Liver (tissue), 9 donors: ENCODE data around the gene YAF2. TPM values are rescaled to one million over a fixed set of nuclear protein-coding genes. Genes with fewer than 3 reads are reported as not detected.

Experiments used
- DNase-seq: peaks from one replicate; pipeline ENCODE4 v3.0.0-alpha.2; 2017; ENCODE audit warnings: low spot score
- H3K27ac ChIP-seq, 2 donors: one replicate each; pipeline ENCODE4 v1.7.0; 2013; ENCODE audit warnings: inconsistent platforms in 2 of 2, low read length in 2 of 2, control low read depth in 1 of 2, low read depth in 1 of 2, mild to moderate bottlenecking in 1 of 2
- H3K27me3 ChIP-seq, 4 donors: one replicate each; pipeline versions ENCODE4 v1.6.1 to v1.7.0; 2013; ENCODE audit warnings: low read length in 3 of 4, inconsistent platforms in 1 of 4, mild to moderate bottlenecking in 1 of 4, moderate library complexity in 1 of 4; ENCODE audit not compliant: control insufficient read depth in 4 of 4, insufficient read depth in 4 of 4
- H3K36me3 ChIP-seq, 4 donors: one replicate each; pipeline versions ENCODE4 v1.6.1 to v1.7.0; 2013; ENCODE audit warnings: low read length in 3 of 4, mild to moderate bottlenecking in 3 of 4, low read depth in 1 of 4, moderate library complexity in 1 of 4; ENCODE audit not compliant: control insufficient read depth in 4 of 4, insufficient read depth in 3 of 4
- H3K4me1 ChIP-seq, 4 donors: one replicate each; pipeline versions ENCODE4 v1.6.1 to v1.7.0; 2013; ENCODE audit warnings: low read length in 3 of 4, mild to moderate bottlenecking in 3 of 4, moderate library complexity in 1 of 4; ENCODE audit not compliant: control insufficient read depth in 4 of 4, insufficient read depth in 4 of 4
- H3K4me3 ChIP-seq, 3 donors: one replicate each; pipeline versions ENCODE4 v1.6.1 to v1.7.0; 2013; ENCODE audit warnings: low read length in 3 of 3, control low read depth in 1 of 3, low read depth in 1 of 3, mild to moderate bottlenecking in 1 of 3
- H3K9ac ChIP-seq, 2 donors: one replicate each; pipeline ENCODE4 v1.7.0; 2013; ENCODE audit warnings: low read length in 2 of 2, mild to moderate bottlenecking in 2 of 2, moderate library complexity in 2 of 2, control low read depth in 1 of 2, low read depth in 1 of 2
- H3K9me3 ChIP-seq, 4 donors: one replicate each; pipeline versions ENCODE4 v1.6.1 to v1.7.0; 2013; ENCODE audit warnings: low read length in 3 of 4; ENCODE audit not compliant: control insufficient read depth in 4 of 4
- CTCF ChIP-seq: fragments of 150-350 bp; IDR thresholded peaks from 2 replicates; pipeline ENCODE4 v1.5.1; 2017; ENCODE audit warnings: improper control_type of control experiment, low read depth, low read length; ENCODE audit not compliant: missing input control
- EGR1 ChIP-seq, 2 donors: IDR thresholded peaks; 2 replicates each; pipeline ENCODE4 v1.6.1; 2016 to 2018; ENCODE audit warnings: antibody characterized with exemption in 2 of 2, low read depth in 2 of 2
- FOXA1 ChIP-seq: IDR thresholded peaks from 2 replicates; pipeline ENCODE4 v1.6.1; 2016; ENCODE audit warnings: antibody characterized with exemption
- FOXA2 ChIP-seq: IDR thresholded peaks from 2 replicates; pipeline ENCODE4 v1.6.1; 2016; ENCODE audit warnings: antibody characterized with exemption
- GABPA ChIP-seq, 2 donors: IDR thresholded peaks in 1 of 2; conservative IDR thresholded peaks in 1 of 2; 2 replicates each; pipeline ENCODE4 v1.6.1; 2016; ENCODE audit warnings: antibody characterized with exemption in 2 of 2, mild to moderate bottlenecking in 1 of 2, moderate library complexity in 1 of 2
- HNF4A ChIP-seq, 2 donors: conservative IDR thresholded peaks; 2 replicates each; pipeline ENCODE4 v1.6.1; 2016; ENCODE audit warnings: antibody characterized with exemption in 2 of 2, mild to moderate bottlenecking in 2 of 2
- HNF4G ChIP-seq: IDR thresholded peaks from 2 replicates; pipeline ENCODE4 v1.6.1; 2016; ENCODE audit warnings: antibody characterized with exemption
- JUND ChIP-seq, 2 donors: IDR thresholded peaks; 2 replicates each; pipeline ENCODE4 v1.6.1; 2016; ENCODE audit warnings: antibody characterized with exemption in 2 of 2
- NR2F2 ChIP-seq: IDR thresholded peaks from 2 replicates; pipeline ENCODE4 v1.6.1; 2016; ENCODE audit warnings: antibody characterized with exemption
- RAD21 ChIP-seq, 2 donors: IDR thresholded peaks; 2 replicates each; pipeline ENCODE4 v1.6.1; 2016; ENCODE audit warnings: antibody characterized with exemption in 2 of 2, mild to moderate bottlenecking in 2 of 2
- REST ChIP-seq: IDR thresholded peaks from 2 replicates; pipeline ENCODE4 v1.6.1; 2016; ENCODE audit warnings: antibody characterized with exemption, mild to moderate bottlenecking
- RXRA ChIP-seq, 2 donors: IDR thresholded peaks; 2 replicates each; pipeline ENCODE4 v1.6.1; 2017 to 2018; ENCODE audit warnings: antibody characterized with exemption in 2 of 2, mild to moderate bottlenecking in 1 of 2
- SP1 ChIP-seq: IDR thresholded peaks from 2 replicates; pipeline ENCODE4 v1.6.1; 2018; ENCODE audit warnings: antibody characterized with exemption, mild to moderate bottlenecking
- TAF1 ChIP-seq: conservative IDR thresholded peaks from 2 replicates; pipeline ENCODE4 v1.6.1; 2016; ENCODE audit warnings: antibody characterized with exemption, mild to moderate bottlenecking
- YY1 ChIP-seq: IDR thresholded peaks from 2 replicates; pipeline ENCODE4 v1.6.1; 2016; ENCODE audit warnings: antibody characterized with exemption, mild to moderate bottlenecking
- ZBTB33 ChIP-seq: IDR thresholded peaks from 2 replicates; pipeline ENCODE4 v1.6.1; 2016; ENCODE audit warnings: antibody characterized with exemption
- WGBS: extraction: QIAGEN DNeasy Blood & Tissue Kit; methylation state at CpG from one replicate; pipeline ENCODE4 v1.1.7; 2013; 5-methylcytosine and 5-hydroxymethylcytosine counted together
- polyA plus RNA-seq, 2 donors: library from polyadenylated mRNA; stranded (reverse) in 1 of 2; unstranded in 1 of 2; fragments of 200-250 nt in 1 of 2; fragments of >200 nt in 1 of 2; fragmentation: Nextera tagmentation in 1 of 2; extraction: Ambion mirVana in 1 of 2; gene quantifications; one replicate each; pipeline versions ENCODE4 v1.2.1 to v1.2.3, GENCODE V29; 2013 to 2015
- total RNA-seq, 2 donors: library from RNA; depleted of rRNA; stranded (reverse); fragments of >200 nt; gene quantifications; one replicate each; pipeline ENCODE4 v1.2.3, GENCODE V29; 2014
- TF ChIP-seq, protein P1 (sequence below): IDR thresholded peaks from 2 replicates; pipeline ENCODE4 v1.6.1; 2016; ENCODE audit warnings: antibody characterized with exemption
- TF ChIP-seq, protein P2 (sequence below): IDR thresholded peaks from 2 replicates; pipeline ENCODE4 v1.6.1; 2016; ENCODE audit warnings: antibody characterized with exemption
- donor health status: healthy.
- donor health status: healthy.
- donor health status: healthy.
- donor health status: healthy.
- donor health status: healthy.

YAF2 gene
- total and polyA plus RNA-seq, 4 donors = 7.3 to 22.9 (median 16.2) TPM

DNA sequence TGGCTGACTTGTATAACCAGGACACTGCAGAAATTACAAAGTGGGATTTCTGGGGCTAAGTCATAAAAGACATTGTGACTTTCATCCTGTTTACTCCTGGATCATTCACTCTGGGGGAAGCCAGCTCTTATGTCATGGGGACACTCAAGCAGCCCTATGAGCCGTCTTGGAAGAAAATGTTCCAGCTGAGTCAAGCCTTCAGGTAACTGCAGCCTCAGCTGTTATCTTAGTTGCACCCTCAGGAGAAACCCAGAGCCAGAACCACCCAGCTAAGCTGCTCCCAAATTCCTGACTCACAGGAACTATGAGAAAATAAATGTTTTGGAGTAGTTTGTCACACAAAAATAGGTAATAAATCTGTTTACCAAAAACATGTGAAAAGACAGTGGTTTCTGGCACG, 50.2 kb downstream of the YAF2 start:
- Histone ChIP-seq H3K9me3 (no peaks in the 10 kb centered on the region), H3K36me3 (peaks cover 0 to 8% (median under 1%) of the 10 kb centered on the region in 4 donors), H3K27ac (no peak overlapping the region), H3K9ac (no peak overlapping the region), H3K4me1 (peaks cover 0 to 3% (median 0%) of the 10 kb centered on the region in 4 donors), H3K27me3 (no peaks in the 10 kb centered on the region), H3K4me3 (no peak overlapping the region)
- no peak for TF ChIP-seq EGR1 (IDR thresholded peaks at IDR 0.05; ENCODE audit: low read depth in 2 of 2)
- no peak for TF ChIP-seq TAF1
- TF ChIP-seq, protein P1, sequence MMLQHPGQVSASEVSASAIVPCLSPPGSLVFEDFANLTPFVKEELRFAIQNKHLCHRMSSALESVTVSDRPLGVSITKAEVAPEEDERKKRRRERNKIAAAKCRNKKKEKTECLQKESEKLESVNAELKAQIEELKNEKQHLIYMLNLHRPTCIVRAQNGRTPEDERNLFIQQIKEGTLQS = no peak
- WGBS = 92% methylated on average over 2 of the region's 2 CpGs
- DNase-seq = no peak

GRCh38 chr12:42186793-42187192, 51.3 kb downstream of the YAF2 start:
- Histone ChIP-seq H3K9me3 (no peaks in the 10 kb centered on the region), H3K4me3 (no peak overlapping the region)
- WGBS = 83% methylated on average over 2 of the region's 2 CpGs

More at GRCh38 chr12:42186793-42187192, 51.3 kb downstream of the YAF2 start:
- no peak overlapping the region for H3K27ac ChIP-seq
- H3K27me3 ChIP-seq = no peaks in the 10 kb centered on the region
- peaks cover 0 to 6% (median under 1%) of the 10 kb centered on the region in 4 donors for H3K36me3 ChIP-seq
- no peak overlapping the region for H3K9ac ChIP-seq
- TF ChIP-seq GABPA (IDR thresholded peaks at IDR 0.05 in 1 of 2, conservative IDR thresholded peaks at IDR 0.05 in 1 of 2) (no peak), FOXA1 (no peak), NR2F2 (no peak), HNF4A (conservative IDR thresholded peaks at IDR 0.05) (no peak), EGR1 (IDR thresholded peaks at IDR 0.05; ENCODE audit: low read depth in 2 of 2) (no peak), TAF1 (no peak), RXRA (IDR thresholded peaks at IDR 0.05) (no peak), SP1 (no peak), FOXA2 (no peak), JUND (IDR thresholded peaks at IDR 0.05) (no peak), HNF4G (no peak), REST (no peak), YY1 (no peak), ZBTB33 (no peak), RAD21 (IDR thresholded peaks at IDR 0.05) (no peak), CTCF (no peak)
- TF ChIP-seq, protein P2, sequence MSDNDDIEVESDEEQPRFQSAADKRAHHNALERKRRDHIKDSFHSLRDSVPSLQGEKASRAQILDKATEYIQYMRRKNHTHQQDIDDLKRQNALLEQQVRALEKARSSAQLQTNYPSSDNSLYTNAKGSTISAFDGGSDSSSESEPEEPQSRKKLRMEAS = no peak
- TF ChIP-seq, protein P1 = no peak
- peaks cover 0 to 4% (median 0%) of the 10 kb centered on the region in 4 donors for H3K4me1 ChIP-seq
- no peak for DNase-seq
